ENCODE results near the gene TNPO3.
"Not testable (repeated sequence)": the region's sequence is repeated elsewhere in the genome, so short reads cannot be mapped to it uniquely, and the experiment has no call there.

The TNPO3 gene

DNA sequence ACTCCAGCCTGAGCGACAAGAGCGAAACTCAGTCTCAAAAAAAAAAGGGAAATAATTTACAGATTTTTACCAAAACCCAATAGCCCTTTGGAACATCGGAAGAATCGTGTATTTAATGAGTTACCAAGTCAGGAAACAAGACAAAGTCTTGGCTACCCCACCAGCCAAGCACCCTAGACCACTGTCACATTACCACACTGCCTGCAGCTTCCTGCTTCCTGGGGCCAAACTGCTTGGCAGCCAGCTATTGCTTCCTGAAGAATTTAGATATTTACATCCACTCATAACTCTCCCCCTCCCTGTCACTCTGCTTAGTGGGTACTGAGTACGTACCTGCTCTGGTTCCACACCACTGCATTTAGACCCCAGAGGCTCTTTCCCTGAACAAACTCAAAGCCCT is 14.1 kb upstream of the TNPO3 start:
- no peak for DNase-seq (ENCODE audit: low read depth, low spot score)

DNA sequence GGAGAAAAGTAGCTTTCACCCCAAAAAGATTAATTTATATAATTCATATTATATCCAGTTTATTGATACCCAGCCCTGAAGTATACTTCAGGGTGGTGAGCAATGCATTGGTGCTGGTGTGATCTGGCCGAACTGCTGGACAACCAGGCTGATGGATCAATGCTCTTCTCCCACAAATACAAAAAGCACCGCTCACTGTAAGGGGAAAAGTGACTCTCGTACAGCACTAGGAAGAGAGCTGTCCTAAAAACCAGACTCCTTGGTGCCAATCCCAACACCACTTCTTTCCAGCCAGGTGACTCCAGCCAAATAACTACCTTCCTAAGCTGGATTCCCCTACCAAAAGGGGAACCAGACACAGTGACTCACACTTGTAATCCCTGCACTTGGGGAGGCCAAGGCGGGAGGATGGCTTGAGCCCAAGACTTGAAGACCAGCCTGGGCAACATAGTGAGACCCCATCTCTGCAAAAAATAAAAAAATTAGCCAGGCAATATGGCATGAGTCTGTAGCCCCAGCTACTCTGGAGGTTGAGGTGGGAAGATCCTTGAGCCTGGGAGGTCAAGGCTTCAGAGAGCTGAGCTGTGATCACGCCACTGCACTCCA is 13.1 kb upstream of the TNPO3 start:
- no peak for DNase-seq (ENCODE audit: low read depth, low spot score)

DNA sequence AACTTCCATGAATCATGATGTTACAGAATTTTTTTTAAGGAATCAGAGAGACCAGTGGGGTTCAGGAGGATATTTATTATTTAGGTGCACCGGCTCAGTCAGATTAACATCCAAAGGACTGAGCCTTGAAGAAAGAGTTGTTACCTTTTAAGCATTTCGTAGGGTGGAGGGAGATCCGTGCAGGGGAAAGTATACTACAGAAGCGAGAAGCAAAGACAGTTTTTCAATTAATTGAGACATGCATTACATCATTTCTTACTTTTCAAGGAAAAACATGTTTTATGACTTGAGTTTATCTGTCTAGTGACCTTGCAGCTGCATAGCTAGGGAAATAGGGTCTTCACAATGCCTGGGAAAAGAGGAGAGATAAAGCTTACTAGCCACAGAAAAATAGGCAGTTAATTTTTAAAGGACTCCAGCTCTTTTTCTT is 12.2 kb upstream of the TNPO3 start:
- DNase-seq (ENCODE audit: low read depth, low spot score) = not testable (repeated sequence)

DNA sequence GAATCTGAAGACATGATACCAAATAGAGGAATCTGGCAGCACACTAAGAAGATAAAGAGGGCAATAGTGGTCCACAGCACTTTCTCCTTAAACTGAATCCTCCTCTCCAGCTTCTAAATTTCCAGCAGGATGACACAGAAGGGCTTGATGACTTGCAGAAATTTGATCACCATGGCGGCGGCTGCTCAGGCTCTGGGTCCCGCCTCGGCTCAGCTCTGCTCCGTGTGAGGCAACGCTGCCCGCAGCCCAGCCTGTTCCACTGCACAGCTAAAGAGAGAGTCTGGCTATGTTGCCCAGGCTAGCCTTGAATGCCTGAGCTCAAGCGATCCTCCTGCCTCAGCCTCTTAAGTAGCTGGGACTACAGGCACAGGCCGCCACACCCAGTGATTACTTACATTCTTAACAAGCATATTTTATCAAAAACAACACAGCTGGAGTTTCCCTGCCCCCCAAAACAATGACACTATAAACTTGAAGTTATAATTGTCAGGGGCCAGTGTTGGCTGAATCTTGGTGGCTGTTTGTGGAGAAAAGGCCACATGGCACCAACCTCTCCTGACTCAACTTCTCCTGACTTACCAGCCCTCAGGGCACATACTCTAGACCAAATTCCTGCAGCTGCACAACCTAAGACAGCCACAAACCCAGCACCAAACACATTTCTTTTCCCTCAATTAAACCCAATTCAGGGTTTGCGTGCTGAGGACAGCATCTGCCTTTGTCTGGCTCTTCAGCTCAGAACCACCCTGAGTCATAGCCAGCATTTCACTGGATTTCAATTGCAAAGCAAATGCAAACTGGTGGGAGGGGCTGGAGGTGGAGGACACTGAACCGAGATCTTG is 11.6 kb upstream of the TNPO3 start:
- no peak for DNase-seq (ENCODE audit: low read depth, low spot score)

DNA sequence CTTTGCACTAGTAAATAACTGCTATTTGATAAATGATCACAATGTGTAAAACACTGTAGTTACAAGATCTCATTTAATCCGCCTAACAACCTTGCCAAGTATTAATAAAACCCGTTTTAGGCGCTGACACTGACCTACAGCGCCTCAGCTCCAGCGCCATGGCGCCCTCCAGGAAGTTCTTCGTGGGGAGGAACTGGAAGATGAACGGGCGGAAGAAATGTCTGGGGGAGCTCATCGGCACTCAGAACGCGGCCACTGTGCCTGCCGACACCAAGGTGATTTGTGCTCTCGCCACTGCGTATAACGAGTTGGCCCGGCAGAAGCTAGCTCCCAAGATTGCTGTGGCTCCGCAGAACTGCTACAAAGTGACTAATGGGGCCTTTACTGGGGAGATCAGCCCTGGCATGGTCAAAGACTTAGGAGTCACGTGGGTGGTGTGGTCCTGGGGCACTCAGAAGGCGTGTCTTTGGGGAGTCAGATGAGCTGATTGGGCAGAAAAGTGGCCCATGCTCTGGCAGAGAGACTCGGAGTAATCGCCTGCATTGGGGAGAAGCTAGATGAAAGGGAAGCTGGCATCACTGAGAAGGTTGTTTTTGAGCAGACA is 1.1 kb upstream of the TNPO3 start:
- DNase-seq (ENCODE audit: low read depth, low spot score) = no peak

DNA sequence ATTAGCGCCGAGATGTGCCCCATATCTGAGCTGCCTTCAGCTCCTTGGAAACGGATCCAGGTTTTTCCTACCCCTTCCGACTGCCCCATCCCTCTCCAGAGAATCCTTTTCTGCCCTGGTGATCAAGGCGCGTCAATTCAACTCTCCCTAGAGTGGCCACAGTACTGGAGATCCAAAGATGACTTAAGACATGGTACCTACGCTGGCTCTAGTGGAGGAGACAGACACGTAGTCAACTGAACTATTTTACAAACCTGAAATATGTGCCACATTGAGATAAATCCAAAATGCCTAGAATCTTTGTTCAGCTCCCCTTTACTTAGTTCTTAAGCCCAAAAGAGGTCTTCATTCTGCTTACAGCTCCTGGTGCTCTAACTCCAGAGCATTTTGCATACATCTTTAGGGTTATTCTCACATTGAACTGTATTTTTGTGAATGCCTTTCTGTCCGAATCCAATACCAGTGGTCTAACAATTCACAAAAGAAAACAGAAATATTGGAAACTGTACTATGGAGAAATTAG is 444 bp upstream of the TNPO3 start:
- DNase-seq (ENCODE audit: low read depth, low spot score) = no peak

DNA sequence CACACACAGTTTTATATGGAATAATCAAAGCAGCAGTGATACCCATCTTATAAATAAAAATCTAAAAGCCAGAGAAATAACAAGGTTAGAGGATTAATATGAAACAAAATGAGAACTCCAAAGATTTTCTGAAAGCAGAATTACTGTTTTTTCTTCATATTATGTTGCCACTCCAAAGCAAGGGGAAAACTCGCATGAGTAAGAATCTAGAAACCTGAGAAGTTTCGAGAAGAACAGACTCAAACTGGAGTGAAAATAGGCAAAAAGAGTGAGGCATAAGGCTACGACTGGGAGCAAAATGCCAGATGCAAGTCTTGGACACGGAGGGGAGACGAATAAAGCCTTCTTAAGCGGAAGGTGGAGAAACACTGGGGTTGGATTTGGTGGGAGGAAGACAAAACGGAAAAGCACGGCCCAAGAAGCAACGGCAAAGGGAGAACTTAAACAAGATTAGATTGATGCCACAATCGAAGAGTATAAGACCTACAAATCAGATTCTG is 923 bp downstream of the TNPO3 start:
- no peak for DNase-seq (ENCODE audit: low read depth, low spot score)

DNA sequence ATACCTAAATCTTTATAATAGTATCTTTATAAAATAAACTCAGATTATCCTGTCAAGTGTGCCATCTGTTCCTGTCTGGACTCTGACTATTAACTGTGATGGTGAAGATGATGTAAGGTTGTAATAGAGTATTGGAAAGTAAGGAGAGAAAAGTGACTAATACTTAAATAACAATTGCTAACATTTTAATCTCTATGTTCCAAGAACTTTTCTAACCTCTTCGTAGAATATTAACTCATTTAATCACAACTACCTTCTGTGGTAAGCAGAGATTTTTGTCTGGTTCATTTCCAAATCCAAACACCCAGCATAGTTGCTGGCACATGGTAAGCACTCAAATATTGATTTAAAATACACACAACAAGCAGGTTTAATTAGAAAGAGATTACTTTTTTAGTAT is 2.5 kb downstream of the TNPO3 start:
- no peak for DNase-seq (ENCODE audit: low read depth, low spot score)

DNA sequence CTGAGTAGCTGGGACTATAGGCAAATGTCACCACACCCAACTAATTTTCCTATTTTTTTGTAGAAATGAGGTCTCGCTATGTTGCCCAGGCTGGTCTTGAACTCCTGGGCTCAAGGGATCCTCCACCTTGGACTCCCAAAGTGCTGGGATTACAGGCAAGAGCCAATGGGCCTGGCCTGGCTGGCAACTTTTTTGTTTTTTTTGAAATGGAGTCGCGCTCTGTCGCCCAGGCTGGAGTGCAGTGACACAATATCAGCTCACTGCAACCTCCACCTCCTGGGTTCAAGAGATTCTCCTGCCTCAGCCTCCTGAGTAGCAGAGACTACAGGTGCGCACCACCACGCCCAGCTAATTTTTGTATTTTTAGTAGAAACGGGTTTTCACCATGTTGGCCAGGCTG is 3.5 kb downstream of the TNPO3 start:
- not testable (repeated sequence) for DNase-seq (ENCODE audit: low read depth, low spot score)

DNA sequence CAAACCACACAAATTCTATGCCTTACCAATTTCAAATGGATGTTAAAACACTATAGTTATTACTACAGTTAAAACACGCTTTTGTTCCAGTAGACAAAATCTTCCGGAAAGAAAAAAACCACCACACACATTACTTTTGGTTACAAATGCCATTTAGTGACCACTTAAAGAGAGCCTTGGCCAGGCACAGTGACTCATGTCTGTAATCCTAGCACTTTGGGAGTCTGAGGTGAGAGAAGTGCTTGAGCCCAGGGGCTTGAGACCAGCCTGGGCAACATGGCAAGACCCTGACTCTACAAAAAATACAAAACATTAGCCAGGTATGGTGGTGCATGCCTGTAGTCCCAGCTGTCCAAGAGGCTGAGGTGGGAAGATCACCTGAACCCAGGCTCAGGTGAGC is 7.2 kb downstream of the TNPO3 start:
- no peak for DNase-seq (ENCODE audit: low read depth, low spot score)

DNA sequence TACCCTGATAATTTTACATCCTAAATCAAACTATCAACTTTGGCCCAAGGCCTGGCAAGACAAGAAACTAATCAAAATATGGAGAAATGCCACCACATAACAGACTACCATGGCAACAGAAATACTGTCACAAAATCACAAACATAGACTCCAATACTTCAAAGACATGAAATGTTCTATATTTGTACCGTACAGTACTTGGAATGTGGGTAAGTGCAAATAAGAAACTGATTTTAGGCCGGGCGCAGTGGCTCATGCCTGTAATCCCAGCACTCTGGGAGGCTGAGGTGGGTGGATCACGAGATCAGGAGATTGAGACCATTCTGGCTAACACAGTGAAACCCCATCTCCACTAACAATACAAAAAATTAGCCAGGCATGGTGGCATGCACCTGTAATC is 9.2 kb downstream of the TNPO3 start:
- no peak for DNase-seq (ENCODE audit: low read depth, low spot score)

DNA sequence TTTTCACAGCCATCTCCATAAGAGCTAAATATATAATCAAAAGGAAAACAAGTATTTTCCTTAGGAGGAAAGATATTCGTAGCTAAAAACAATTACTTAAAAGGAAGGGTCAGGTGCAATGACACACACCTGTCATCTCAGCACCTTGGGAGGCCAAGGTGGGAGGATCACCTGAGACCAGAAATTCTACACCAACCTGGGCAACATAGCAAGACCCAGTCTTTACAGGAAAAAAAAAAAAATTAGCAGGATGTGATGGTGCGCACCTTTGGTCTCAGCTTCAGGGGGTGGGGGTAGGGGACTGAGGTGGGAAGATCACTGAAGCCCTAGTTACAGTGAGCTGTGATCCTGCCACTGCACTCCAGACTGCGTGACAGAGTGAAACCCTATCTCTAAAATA is 11.9 kb downstream of the TNPO3 start:
- DNase-seq (ENCODE audit: low read depth, low spot score) = no peak

DNA sequence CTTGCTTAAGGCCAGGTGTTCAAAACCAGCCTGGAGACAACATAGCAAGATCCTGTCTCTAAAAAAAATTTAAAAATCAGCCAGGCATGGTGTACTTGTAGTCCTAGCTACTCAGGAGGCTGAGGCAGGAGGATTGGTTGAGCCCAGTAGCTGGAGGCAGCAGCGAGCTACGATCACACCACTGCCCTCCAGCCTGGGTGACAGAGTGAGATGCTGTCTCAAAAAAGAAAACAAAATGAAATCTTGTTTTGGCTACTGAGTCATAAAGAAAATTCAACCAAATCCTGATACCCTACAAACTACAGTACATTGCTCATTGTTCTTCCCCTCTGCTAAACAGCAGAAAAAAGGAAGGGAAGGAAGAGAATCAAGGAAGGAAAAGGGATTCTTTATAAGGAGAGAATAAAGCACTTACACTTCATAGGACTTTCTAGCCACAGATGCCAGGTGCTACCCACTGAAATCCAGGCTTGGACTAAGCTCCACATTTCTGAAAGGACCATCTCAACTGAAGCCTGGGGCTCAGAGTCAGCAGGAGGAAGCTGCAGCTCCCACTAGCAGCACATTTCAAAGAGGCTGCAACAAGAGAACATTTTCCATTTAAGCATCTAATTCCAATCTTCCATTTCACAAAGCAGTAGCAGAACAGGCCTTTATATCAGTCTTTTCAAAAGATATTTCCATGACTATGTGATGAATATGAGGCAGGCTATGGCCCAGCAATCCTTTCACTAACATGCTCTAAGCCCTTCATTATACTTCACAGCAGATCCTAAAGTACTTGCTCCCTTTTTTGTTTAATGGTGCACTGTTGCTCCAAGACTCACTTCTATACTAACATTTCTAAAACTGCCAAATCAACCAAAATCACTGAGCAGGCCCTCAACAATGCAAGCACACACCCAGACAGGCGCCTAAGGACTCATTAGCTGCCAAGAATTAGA is 13.5 kb downstream of the TNPO3 start:
- no peak for DNase-seq (ENCODE audit: low read depth, low spot score)

DNA sequence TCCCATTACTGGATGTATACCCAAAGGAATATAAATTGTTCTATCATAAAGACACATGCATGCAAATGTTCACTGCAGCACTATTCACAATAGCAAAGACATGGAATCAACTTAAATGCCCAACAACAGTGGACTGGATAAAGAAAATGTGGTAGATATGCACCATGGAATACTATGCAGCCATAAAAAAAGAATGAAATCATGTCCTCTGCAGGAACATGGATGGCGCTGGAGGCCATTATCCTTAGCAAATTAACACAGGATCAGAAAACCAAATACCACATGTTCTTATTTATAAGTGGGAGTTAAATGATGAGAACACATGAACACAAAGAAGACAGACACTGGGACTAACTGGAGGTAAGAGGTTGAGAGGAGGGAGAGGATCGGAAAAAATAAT is 16.4 kb downstream of the TNPO3 start:
- not testable (repeated sequence) for DNase-seq (ENCODE audit: low read depth, low spot score)

DNA sequence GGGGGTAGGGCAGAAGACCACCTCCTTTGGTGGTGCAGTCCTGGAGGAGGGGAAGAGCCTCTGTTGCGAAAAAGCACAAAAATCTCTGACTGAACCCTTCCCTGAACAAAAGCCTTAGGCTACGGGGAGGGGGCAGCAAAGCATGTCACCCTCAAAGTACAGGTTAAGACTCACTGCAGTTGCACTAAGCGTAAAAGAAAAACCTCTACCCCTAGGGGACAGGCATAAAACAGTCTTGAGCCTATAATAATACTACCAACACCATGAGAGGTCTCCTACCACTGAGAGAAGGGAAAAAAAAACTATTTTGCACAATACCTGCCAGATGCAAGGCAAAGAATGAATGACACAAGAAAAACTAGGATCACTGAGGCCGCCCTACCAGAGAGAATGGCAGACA is 17.3 kb downstream of the TNPO3 start:
- DNase-seq (ENCODE audit: low read depth, low spot score) = no peak

DNA sequence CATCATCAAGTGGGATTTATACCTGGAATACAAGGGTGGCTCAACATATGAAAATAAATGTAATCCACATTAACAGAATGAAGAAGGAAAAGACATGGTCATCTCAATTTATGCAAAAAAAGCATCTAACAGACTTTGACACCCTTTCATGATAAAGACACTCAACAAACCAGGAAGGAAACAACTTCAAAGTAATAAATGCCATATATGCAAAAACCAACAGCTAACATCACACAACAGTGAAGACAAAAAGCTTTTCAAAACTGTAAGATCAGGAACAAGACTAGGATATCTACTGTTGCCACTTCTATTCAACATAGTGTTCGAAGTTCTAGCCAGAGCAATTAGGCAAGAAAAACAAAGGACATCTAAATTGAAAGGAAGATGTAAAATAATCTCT is 22.9 kb downstream of the TNPO3 start:
- no peak for DNase-seq (ENCODE audit: low read depth, low spot score)

DNA sequence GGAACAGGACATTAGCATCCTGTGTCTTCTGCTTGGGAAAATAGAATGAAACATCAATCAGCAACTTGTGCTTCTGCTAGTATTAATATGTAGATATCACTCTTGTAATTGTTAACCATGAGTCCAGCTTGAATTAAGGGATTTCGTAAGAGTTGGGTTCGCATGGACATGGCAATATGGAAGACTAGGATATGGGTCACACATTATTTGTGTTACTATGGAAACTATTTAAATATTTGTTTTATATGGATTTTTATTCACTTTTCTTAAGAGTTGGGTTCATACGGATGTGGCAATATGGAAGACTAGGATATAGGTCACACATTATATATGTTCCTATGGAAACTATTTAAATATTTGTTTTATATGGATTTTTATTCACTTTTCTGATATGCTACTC is 24.5 kb downstream of the TNPO3 start:
- DNase-seq (ENCODE audit: low read depth, low spot score) = no peak

DNA sequence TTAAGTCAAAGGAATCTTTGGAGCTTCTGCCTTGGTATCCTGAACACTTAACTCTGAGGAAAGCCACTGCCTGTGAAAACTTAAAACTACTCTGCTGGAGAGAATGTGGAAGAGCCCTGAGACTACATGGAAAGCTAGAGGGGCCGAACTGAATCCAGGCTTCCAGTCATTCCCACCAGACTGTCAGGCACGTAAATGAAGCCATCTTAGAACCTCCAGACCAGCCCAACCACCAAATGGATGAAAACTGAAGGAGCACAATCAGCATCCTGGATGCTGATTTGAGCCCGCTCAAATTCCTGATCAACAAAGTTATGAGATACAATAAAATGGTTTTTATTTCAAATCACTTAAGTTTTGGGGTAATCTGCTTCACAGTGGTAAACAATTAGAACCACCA is 30.8 kb downstream of the TNPO3 start:
- no peak for DNase-seq (ENCODE audit: low read depth, low spot score)

DNA sequence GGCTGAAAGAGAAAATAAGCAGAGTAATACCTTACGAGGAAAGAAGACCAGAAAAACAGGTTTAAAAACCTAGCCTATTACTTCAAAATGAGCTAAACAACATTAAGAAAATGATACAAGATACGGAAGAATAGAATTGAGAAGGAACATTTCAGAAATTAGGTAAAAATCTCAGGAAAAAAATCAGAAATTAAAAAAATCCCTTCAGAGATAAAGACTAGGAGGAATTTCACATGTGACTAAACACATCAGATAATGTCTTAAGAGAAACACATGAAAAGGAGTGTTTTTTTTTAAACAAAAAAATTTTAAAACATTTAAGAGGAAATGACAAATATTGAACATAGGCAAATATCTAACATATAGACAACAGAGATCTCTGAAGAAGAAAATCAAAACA is 33.3 kb downstream of the TNPO3 start:
- no peak for DNase-seq (ENCODE audit: low read depth, low spot score)

DNA sequence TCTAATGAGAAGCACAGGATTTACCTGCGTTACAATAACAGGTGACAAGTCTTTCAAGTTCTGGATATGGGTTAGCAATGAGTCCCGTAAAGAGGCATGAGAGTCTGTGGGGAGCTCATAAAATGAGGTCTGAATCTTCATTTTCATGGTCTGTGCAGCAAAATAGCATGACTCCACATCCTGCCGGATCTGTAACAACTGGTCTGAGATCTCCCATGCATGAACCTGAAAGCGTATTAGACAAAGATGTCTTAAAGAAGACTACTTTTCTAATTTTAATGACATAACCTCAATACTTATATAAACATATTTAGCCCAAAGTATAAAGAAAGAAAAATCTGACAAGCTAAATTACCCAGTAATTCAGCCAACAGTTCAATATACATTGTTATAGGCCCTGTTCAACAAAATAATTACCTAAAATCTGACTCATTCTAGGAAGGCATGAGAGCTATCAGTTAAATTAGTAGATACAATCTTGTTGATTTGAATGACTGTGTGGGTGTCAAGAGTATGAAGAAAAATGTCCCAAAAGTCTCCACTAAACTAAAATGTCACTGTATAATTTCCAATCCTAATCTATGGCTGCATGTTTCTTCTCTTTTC is 36.9 kb downstream of the TNPO3 start:
- DNase-seq (ENCODE audit: low read depth, low spot score) = no peak

DNA sequence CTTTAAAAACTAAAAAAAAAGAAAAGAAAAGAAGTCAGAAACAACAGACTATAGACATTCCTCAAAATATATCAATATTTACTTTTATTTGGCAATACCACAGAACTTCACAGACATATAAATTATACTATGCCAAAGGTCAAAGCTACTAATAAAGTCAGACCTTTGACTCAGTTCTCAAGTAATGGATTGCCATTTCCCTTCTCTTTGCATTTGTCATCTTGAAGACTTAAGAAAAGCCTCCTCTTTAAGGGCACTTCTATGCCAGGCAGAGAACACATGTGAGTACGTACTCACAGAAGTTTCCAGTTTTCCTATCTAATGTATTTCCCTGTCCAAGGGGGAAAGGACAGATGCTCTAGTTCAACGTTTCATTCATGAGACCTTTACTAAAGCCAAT is 37.6 kb downstream of the TNPO3 start:
- DNase-seq (ENCODE audit: low read depth, low spot score) = no peak
